Fibroblast of lung (primary cell): Measurements from ENCODE around the gene ADAP1. TPM values are rescaled to one million over a fixed set of nuclear protein-coding genes. Genes with fewer than 3 reads are reported as not detected.

Experiments
- DNase-seq, 2 donors: peaks; one replicate each; pipeline versions ENCODE4 v3.0.0 to v3.0.0-alpha.2; 2010; ENCODE audit warnings: low read depth in 2 of 2
- H2AFZ ChIP-seq: 2 replicates; pipeline ENCODE4 v1.5.1; 2012; ENCODE audit warnings: low read length, control low read depth, inconsistent platforms
- H3K27ac ChIP-seq: 2 replicates; pipeline ENCODE4 v1.5.1; 2011; ENCODE audit warnings: low read length, control low read depth; ENCODE audit not compliant: insufficient read depth
- H3K27me3 ChIP-seq: 2 replicates; pipeline ENCODE4 v1.5.1; 2011; ENCODE audit warnings: mild to moderate bottlenecking, low read length; ENCODE audit not compliant: control insufficient read depth, insufficient read depth
- H3K36me3 ChIP-seq: 2 replicates; pipeline ENCODE4 v1.5.1; 2011; ENCODE audit warnings: low read length; ENCODE audit not compliant: control insufficient read depth, insufficient read depth
- H3K4me1 ChIP-seq: 2 replicates; pipeline ENCODE4 v1.5.1; 2011; ENCODE audit warnings: low read length; ENCODE audit not compliant: control insufficient read depth, insufficient read depth; ENCODE audit errors: extremely low read depth
- H3K4me2 ChIP-seq: 2 replicates; pipeline ENCODE4 v1.5.1; 2011; ENCODE audit warnings: low read length, control low read depth; ENCODE audit not compliant: insufficient read depth; ENCODE audit errors: extremely low read depth
- H3K4me3 ChIP-seq, 4 experiments: fragments of 200-600 bp in 1 of 4; sonication (generic) in 1 of 4; replicated peaks in 1 of 4; 2 replicates each; pipeline ENCODE4 v1.5.1; 2011 to 2016; ENCODE audit warnings: low read length in 4 of 4, low read depth in 3 of 4, mild to moderate bottlenecking in 3 of 4, control low read depth in 2 of 4, inconsistent platforms in 1 of 4, mixed read lengths in 1 of 4; ENCODE audit not compliant: insufficient read depth in 1 of 4; ENCODE audit errors: control extremely low read depth in 1 of 4
- H3K79me2 ChIP-seq: 2 replicates; pipeline ENCODE4 v1.5.1; 2012; ENCODE audit warnings: mild to moderate bottlenecking, low read length, inconsistent platforms; ENCODE audit not compliant: control insufficient read depth, insufficient read depth
- H3K9ac ChIP-seq: 2 replicates; pipeline ENCODE4 v1.5.1; 2011; ENCODE audit warnings: mild to moderate bottlenecking, low read length, control low read depth; ENCODE audit not compliant: insufficient read depth
- H3K9me3 ChIP-seq: 2 replicates; pipeline ENCODE4 v1.5.1; 2012; ENCODE audit warnings: low read depth, low read length; ENCODE audit not compliant: control insufficient read depth, insufficient read depth
- H4K20me1 ChIP-seq: 2 replicates; pipeline ENCODE4 v1.5.1; 2011; ENCODE audit warnings: low read length; ENCODE audit not compliant: control insufficient read depth, insufficient read depth; ENCODE audit errors: extremely low read depth
- CTCF ChIP-seq, 2 donors: IDR thresholded peaks in 1 of 2; conservative IDR thresholded peaks in 1 of 2; 1 replicate in 1 of 2; 2 replicates in 1 of 2; pipeline ENCODE4 v1.5.1; 2011 to 2012; ENCODE audit warnings: low read length in 2 of 2, control low read depth in 1 of 2, inconsistent platforms in 1 of 2, low read depth in 1 of 2, mild to moderate bottlenecking in 1 of 2
- EZH2 ChIP-seq: IDR thresholded peaks from 2 replicates; pipeline ENCODE4 v1.5.1; 2012; ENCODE audit warnings: low read length, control low read depth, mild to moderate bottlenecking; ENCODE audit errors: missing control alignments
- polyA plus RNA-seq, 2 donors: library from polyadenylated mRNA; depleted of rRNA in 1 of 2; stranded (reverse) in 1 of 2; unstranded in 1 of 2; fragments of >200 nt; gene quantifications; 2 replicates each; pipeline ENCODE4 v1.2.1, GENCODE V29; 2011 to 2012; ENCODE audit warnings: missing spikeins in 1 of 2
- total RNA-seq: library from RNA; depleted of rRNA; stranded (reverse); fragments of >200 nt; gene quantifications from 2 replicates; pipeline ENCODE4 v1.2.1, GENCODE V29; 2014

Gene ADAP1
- total and polyA plus RNA-seq, 2 donors (not counting 1 experiment from before 2014, with no cell fraction given) = 1.1 to 2.3 TPM

GRCh38 chr7:939843-940242 lies 14.6 kb downstream of the ADAP1 start:
- Histone ChIP-seq H3K4me2 (no peak overlapping the region), H3K9ac (no peak overlapping the region), H3K9me3 (no peaks in the 10 kb centered on the region), H3K4me3 (no peak overlapping the region), H3K27me3 (no peaks in the 10 kb centered on the region), H3K79me2 (no peaks in the 10 kb centered on the region), H3K36me3 (no peaks in the 10 kb centered on the region), H2AFZ (no peak overlapping the region), H3K27ac (no peak overlapping the region), H4K20me1 (no peaks in the 10 kb centered on the region), H3K4me1 (no peaks in the 10 kb centered on the region)
- TF ChIP-seq EZH2 (no peak), CTCF (conservative IDR thresholded peaks at IDR 0.05 in 1 of 2, IDR thresholded peaks at IDR 0.05 in 1 of 2; ENCODE audit: low read depth in 1 of 2, low read length in 2 of 2) (no peak)
- no peak for DNase-seq

- no peak overlapping the region for H2AFZ ChIP-seq
- no peak overlapping the region for H3K27ac ChIP-seq
- no peak for DNase-seq
- no peak overlapping the region for H3K4me3 ChIP-seq
- H3K9ac ChIP-seq = no peak overlapping the region
- no peaks in the 10 kb centered on the region for H3K27me3 ChIP-seq
- TF ChIP-seq CTCF (conservative IDR thresholded peaks at IDR 0.05 in 1 of 2, IDR thresholded peaks at IDR 0.05 in 1 of 2; ENCODE audit: low read depth in 1 of 2, low read length in 2 of 2) (no peak), EZH2 (no peak)
- no peaks in the 10 kb centered on the region for H3K4me1 ChIP-seq
- H3K9me3 ChIP-seq = no peaks in the 10 kb centered on the region
- no peaks in the 10 kb centered on the region for H3K79me2 ChIP-seq
- H4K20me1 ChIP-seq = no peaks in the 10 kb centered on the region
- H3K36me3 ChIP-seq = no peaks in the 10 kb centered on the region
- no peak overlapping the region for H3K4me2 ChIP-seq
These were observed 15.8 kb downstream of the ADAP1 start for GRCh38 chr7:938546-939185.

- Histone ChIP-seq H4K20me1 (no peaks in the 10 kb centered on the region), H3K9ac (no peak overlapping the region), H3K4me2 (no peak overlapping the region), H3K27me3 (no peaks in the 10 kb centered on the region), H3K27ac (no peak overlapping the region), H3K36me3 (no peaks in the 10 kb centered on the region), H3K79me2 (no peaks in the 10 kb centered on the region), H3K9me3 (no peaks in the 10 kb centered on the region), H2AFZ (no peak overlapping the region), H3K4me3 (no peak overlapping the region), H3K4me1 (no peaks in the 10 kb centered on the region)
- no peak for TF ChIP-seq EZH2
- no peak for DNase-seq
These were observed 16.5 kb downstream of the ADAP1 start for GRCh38 chr7:937856-938484.
